ENCODE data around the gene PTPRN2. TPM values are rescaled to one million over a fixed set of nuclear protein-coding genes. Genes with fewer than 3 reads are reported as not detected.

The PTPRN2 gene
- total and polyA plus RNA-seq, 5 experiments from 2014 or later: 0.69 to 1.5 (median 0.99) TPM

- Mint-ChIP-seq H3K4me1 (peaks cover 5 to 10% (median 7%) of the 10 kb centered on the region in 4 donors), H3K4me3 (no peak overlapping the region), H3K27me3 (no peaks in the 10 kb centered on the region), H3K9me3 (no peaks in the 10 kb centered on the region), H3K27ac (no peak overlapping the region), H3K36me3 (peaks cover 0 to 3% (median 0%) of the 10 kb centered on the region in 3 donors)
- DNase-seq: no peak
- ATAC-seq: no peak
- POLR2A ChIA-PET: no interaction called here
These were observed 24.9 kb upstream of the PTPRN2 start for GRCh38 chr7:158612546-158612945.

- no peak overlapping the region for H3K4me3 Mint-ChIP-seq
- H3K36me3 Mint-ChIP-seq: peaks cover 0 to 4% (median 0%) of the 10 kb centered on the region in 3 donors
- H3K9me3 Mint-ChIP-seq: no peaks in the 10 kb centered on the region
- POLR2A ChIA-PET: no interaction called here
- H3K4me1 Mint-ChIP-seq: peaks cover 5 to 10% (median 7%) of the 10 kb centered on the region in 4 donors
- no peak for ATAC-seq
- peak overlapping the region in 2 of 10 donors; percentile 61 to 74 for H3K27ac Mint-ChIP-seq
- no peaks in the 10 kb centered on the region for H3K27me3 Mint-ChIP-seq
- DNase-seq: no peak
These were observed 23.9 kb upstream of the PTPRN2 start for GRCh38 chr7:158611541-158611940.

- ATAC-seq: no peak
- H3K4me3 Mint-ChIP-seq: no peak overlapping the region
- POLR2A ChIA-PET: no interaction called here
- H3K27me3 Mint-ChIP-seq: no peaks in the 10 kb centered on the region
- no peaks in the 10 kb centered on the region for H3K9me3 Mint-ChIP-seq
- H3K27ac Mint-ChIP-seq: peak overlapping the region in 2 of 10 donors; percentile 11 to 45
- no peak for DNase-seq
- peaks cover 5 to 10% (median 7%) of the 10 kb centered on the region in 4 donors for H3K4me1 Mint-ChIP-seq
- H3K36me3 Mint-ChIP-seq: peaks cover 0 to 4% (median 0%) of the 10 kb centered on the region in 3 donors
These were observed 21.8 kb upstream of the PTPRN2 start for GRCh38 chr7:158609313-158609974.

GRCh38 chr7:158607563-158607962 is 19.9 kb upstream of the PTPRN2 start:
- Mint-ChIP-seq H3K27ac (no peak overlapping the region), H3K4me3 (no peak overlapping the region), H3K9me3 (no peaks in the 10 kb centered on the region), H3K36me3 (peaks cover 0 to 2% (median 0%) of the 10 kb centered on the region in 3 donors), H3K4me1 (peaks cover 3 to 7% (median 6%) of the 10 kb centered on the region in 4 donors), H3K27me3 (peaks cover 0 to 2% (median 0%) of the 10 kb centered on the region in 5 donors)
- ATAC-seq (no peak), DNase-seq (no peak)
- POLR2A ChIA-PET: no interaction called here

GRCh38 chr7:158606671-158607424 is 19.2 kb upstream of the PTPRN2 start:
- peaks cover 0 to 2% (median 0%) of the 10 kb centered on the region in 5 donors for H3K27me3 Mint-ChIP-seq
- DNase-seq (no peak), ATAC-seq (no peak)
- POLR2A ChIA-PET: no interaction called here
- peaks cover 3 to 7% (median 6%) of the 10 kb centered on the region in 4 donors for H3K4me1 Mint-ChIP-seq
- peaks cover 0 to 2% (median 0%) of the 10 kb centered on the region in 3 donors for H3K36me3 Mint-ChIP-seq
- H3K27ac Mint-ChIP-seq: no peak overlapping the region
- H3K9me3 Mint-ChIP-seq: no peaks in the 10 kb centered on the region
- no peak overlapping the region for H3K4me3 Mint-ChIP-seq

- peaks cover 0 to 3% (median under 1%) of the 10 kb centered on the region in 4 donors for H3K4me1 Mint-ChIP-seq
- no peaks in the 10 kb centered on the region for H3K9me3 Mint-ChIP-seq
- peaks cover 0 to 2% (median 0%) of the 10 kb centered on the region in 3 donors for H3K36me3 Mint-ChIP-seq
- H3K27me3 Mint-ChIP-seq: peaks cover 0 to 2% (median 0%) of the 10 kb centered on the region in 5 donors
- POLR2A ChIA-PET: no interaction called here
- H3K4me3 Mint-ChIP-seq: no peak overlapping the region
- DNase-seq (no peak), ATAC-seq (no peak)
- H3K27ac Mint-ChIP-seq: no peak overlapping the region
These were observed 18.5 kb upstream of the PTPRN2 start for GRCh38 chr7:158606129-158606528.

- ATAC-seq (no peak), DNase-seq (no peak)
- H3K4me3 Mint-ChIP-seq: no peak overlapping the region
- peaks cover 0 to under 1% (median 0%) of the 10 kb centered on the region in 4 donors for H3K4me1 Mint-ChIP-seq
- H3K27ac Mint-ChIP-seq: no peak overlapping the region
- POLR2A ChIA-PET: no interaction called here
- H3K9me3 Mint-ChIP-seq: no peaks in the 10 kb centered on the region
- H3K27me3 Mint-ChIP-seq: peaks cover 0 to 2% (median 0%) of the 10 kb centered on the region in 5 donors
- H3K36me3 Mint-ChIP-seq: peaks cover 0 to 2% (median 0%) of the 10 kb centered on the region in 3 donors
These were observed 16.4 kb upstream of the PTPRN2 start for GRCh38 chr7:158603773-158604755.

- no peak for DNase-seq
- no peak overlapping the region for H3K27ac Mint-ChIP-seq
- no peak overlapping the region for H3K4me3 Mint-ChIP-seq
- ATAC-seq: no peak
- no peaks in the 10 kb centered on the region for H3K9me3 Mint-ChIP-seq
- peaks cover 0 to 2% (median 0%) of the 10 kb centered on the region in 5 donors for H3K27me3 Mint-ChIP-seq
- no peaks in the 10 kb centered on the region for H3K4me1 Mint-ChIP-seq
- peaks cover 0 to 2% (median 0%) of the 10 kb centered on the region in 3 donors for H3K36me3 Mint-ChIP-seq
- POLR2A ChIA-PET: no interaction called here
These were observed 15.5 kb upstream of the PTPRN2 start for GRCh38 chr7:158602905-158603772.

GRCh38 chr7:158602041-158602440 is 14.4 kb upstream of the PTPRN2 start:
- POLR2A ChIA-PET: no interaction called here
- H3K4me1 Mint-ChIP-seq: no peaks in the 10 kb centered on the region
- DNase-seq (no peak), ATAC-seq (no peak)
- H3K27me3 Mint-ChIP-seq: peaks cover 0 to 2% (median 0%) of the 10 kb centered on the region in 5 donors
- no peak overlapping the region for H3K4me3 Mint-ChIP-seq
- H3K27ac Mint-ChIP-seq: no peak overlapping the region
- no peaks in the 10 kb centered on the region for H3K9me3 Mint-ChIP-seq
- no peaks in the 10 kb centered on the region for H3K36me3 Mint-ChIP-seq

GRCh38 chr7:158601090-158601489 is 13.5 kb upstream of the PTPRN2 start:
- peaks cover 0 to 2% (median 0%) of the 10 kb centered on the region in 5 donors for H3K27me3 Mint-ChIP-seq
- no peaks in the 10 kb centered on the region for H3K4me1 Mint-ChIP-seq
- H3K36me3 Mint-ChIP-seq: no peaks in the 10 kb centered on the region
- ATAC-seq (no peak), DNase-seq (no peak)
- no peaks in the 10 kb centered on the region for H3K9me3 Mint-ChIP-seq
- H3K4me3 Mint-ChIP-seq: no peak overlapping the region
- POLR2A ChIA-PET: no interaction called here
- no peak overlapping the region for H3K27ac Mint-ChIP-seq

GRCh38 chr7:158596745-158597144 is 9.1 kb upstream of the PTPRN2 start:
- H3K4me3 Mint-ChIP-seq: no peak overlapping the region
- no peaks in the 10 kb centered on the region for H3K4me1 Mint-ChIP-seq
- H3K27ac Mint-ChIP-seq: no peak overlapping the region
- H3K27me3 Mint-ChIP-seq: no peaks in the 10 kb centered on the region
- ATAC-seq (no peak), DNase-seq (no peak)
- H3K36me3 Mint-ChIP-seq: no peaks in the 10 kb centered on the region
- H3K9me3 Mint-ChIP-seq: peaks cover 0 to 7% (median 2%) of the 10 kb centered on the region in 9 donors
- POLR2A ChIA-PET: no interaction called here

- Mint-ChIP-seq H3K27me3 (no peaks in the 10 kb centered on the region), H3K9me3 (peaks cover 0 to 7% (median 2%) of the 10 kb centered on the region in 9 donors), H3K27ac (no peak overlapping the region), H3K4me3 (no peak overlapping the region), H3K36me3 (no peaks in the 10 kb centered on the region), H3K4me1 (no peaks in the 10 kb centered on the region)
- ATAC-seq: no peak
- POLR2A ChIA-PET: no interaction called here
- DNase-seq: no peak
These were observed 8.7 kb upstream of the PTPRN2 start for GRCh38 chr7:158596309-158596708.

Measured in naive thymus-derived CD8-positive, alpha-beta T cell (primary cell).